ENCODE data around the gene NCK1. TPM values are rescaled to one million over a fixed set of nuclear protein-coding genes. Genes with fewer than 3 reads are reported as not detected.

Gene NCK1
- polyA plus RNA-seq, 1 donor = 23.3 TPM

DNA sequence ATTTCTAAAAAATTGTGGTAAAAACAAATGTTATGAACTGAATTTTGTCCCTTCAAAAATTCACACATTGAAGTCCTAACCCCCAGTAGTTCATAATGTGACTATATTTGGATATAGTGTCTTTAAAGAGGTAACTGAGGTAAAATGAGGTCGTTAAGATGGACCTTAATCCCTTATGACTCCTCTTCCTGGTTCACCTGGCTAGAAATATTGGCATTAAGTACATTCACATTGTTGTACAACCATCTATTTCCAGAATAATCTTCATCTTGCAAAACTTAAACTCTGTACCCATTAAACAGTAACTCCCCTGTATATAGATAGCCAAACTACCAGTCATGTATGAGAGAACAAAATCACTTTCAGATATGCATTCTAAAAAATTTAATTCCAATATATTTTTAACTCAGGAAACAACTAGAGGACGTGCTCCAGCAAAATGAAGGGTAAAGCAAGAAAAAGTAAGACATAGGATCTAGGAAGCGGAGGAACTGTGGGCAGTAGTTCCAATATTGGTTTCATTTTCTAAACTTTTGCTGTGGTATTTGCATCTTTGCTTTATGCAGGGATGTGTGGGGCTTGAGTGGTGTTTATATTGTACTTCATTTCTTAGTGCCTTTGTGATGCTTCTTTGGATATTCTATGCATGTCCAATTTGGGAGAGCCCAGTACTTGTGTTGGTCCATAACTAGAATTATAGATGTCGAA is 59.0 kb downstream of the NCK1 start:
- Histone ChIP-seq H3K4me1 (ENCODE audit: control insufficient read depth, insufficient read depth, low read length) (no peaks in the 10 kb centered on the region), H3K9me3 (ENCODE audit: control insufficient read depth, low read depth, low read length) (peaks cover 3% of the 10 kb centered on the region), H3K27ac (ENCODE audit: low read length) (no peak overlapping the region), H3K4me3 (ENCODE audit: low read length) (no peak overlapping the region), H3K36me3 (ENCODE audit: control insufficient read depth, insufficient read depth, low read length) (no peaks in the 10 kb centered on the region), H3K27me3 (ENCODE audit: control insufficient read depth, insufficient read depth, low read length) (no peaks in the 10 kb centered on the region)
- no peak for DNase-seq
- 85% methylated on average over 2 of the region's 4 CpGs for WGBS (ENCODE audit: insufficient coverage, low lambda C conversion rate)

DNA sequence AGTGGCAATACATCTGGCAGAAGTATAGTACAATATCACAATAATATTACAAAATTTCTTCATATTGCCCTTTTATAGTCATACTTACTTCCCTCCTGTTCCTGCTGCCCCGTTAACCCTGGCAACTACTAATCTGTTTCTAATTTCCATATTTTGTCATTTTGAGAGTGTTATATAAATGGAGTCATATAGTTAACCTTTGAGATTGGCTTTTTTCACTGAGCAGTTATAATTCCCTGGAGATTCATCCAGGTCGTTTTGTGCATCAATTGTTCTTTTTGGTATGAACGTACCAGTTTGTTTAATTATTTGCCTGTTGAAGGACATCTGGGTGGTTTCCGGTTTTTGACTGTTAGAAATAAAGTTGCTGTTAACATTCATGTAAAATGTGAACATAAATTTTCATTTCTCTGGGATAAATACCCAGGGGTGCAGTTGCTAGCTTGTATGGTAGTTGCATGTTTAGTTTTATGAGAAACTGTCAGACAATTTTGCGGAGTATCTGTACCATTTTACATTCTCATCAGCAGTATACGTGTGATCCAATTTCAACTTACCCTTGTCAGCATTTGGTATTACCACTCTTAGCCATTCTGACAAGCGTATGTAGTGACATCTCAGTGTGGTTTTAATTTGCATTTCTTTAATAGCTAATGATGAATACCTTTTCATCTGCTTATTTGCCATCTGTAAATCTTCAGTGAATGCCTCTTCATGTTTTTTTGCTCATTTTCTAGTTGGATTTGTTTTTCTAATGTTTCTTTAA is 63.6 kb downstream of the NCK1 start:
- Histone ChIP-seq H3K4me1 (ENCODE audit: control insufficient read depth, insufficient read depth, low read length) (no peaks in the 10 kb centered on the region), H3K4me3 (ENCODE audit: low read length) (no peak overlapping the region), H3K27ac (ENCODE audit: low read length) (no peak overlapping the region), H3K9me3 (ENCODE audit: control insufficient read depth, low read depth, low read length) (peaks cover 3% of the 10 kb centered on the region), H3K27me3 (ENCODE audit: control insufficient read depth, insufficient read depth, low read length) (no peaks in the 10 kb centered on the region), H3K36me3 (ENCODE audit: control insufficient read depth, insufficient read depth, low read length) (peaks cover 6% of the 10 kb centered on the region)
- no peak for DNase-seq
- 69% methylated on average over 3 of the region's 7 CpGs for WGBS (ENCODE audit: insufficient coverage, low lambda C conversion rate)

DNA sequence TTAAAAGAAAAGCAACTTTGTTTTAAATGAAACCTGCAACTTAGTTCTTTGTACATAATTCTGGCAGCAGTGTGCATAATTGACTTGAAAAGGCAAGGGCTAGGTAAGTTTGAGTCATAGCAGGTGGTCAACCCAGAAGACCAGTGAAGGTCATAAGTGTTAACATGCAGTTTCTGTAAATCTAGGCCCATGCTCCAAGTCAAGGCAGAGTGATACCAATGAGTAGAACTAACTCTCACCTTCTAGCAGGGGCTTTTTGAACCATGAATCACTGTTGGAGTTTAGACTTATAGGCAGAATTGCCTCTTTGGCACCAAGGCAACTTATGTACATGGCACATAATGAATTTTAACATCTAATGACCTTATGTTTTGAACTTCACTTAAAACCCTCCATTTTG is 66.2 kb downstream of the NCK1 start:
- Histone ChIP-seq H3K9me3 (ENCODE audit: control insufficient read depth, low read depth, low read length) (no peaks in the 10 kb centered on the region), H3K27ac (ENCODE audit: low read length) (no peak overlapping the region), H3K36me3 (ENCODE audit: control insufficient read depth, insufficient read depth, low read length) (peaks cover 6% of the 10 kb centered on the region), H3K4me3 (ENCODE audit: low read length) (no peak overlapping the region), H3K27me3 (ENCODE audit: control insufficient read depth, insufficient read depth, low read length) (no peaks in the 10 kb centered on the region), H3K4me1 (ENCODE audit: control insufficient read depth, insufficient read depth, low read length) (peaks cover 3% of the 10 kb centered on the region)
- DNase-seq = no peak

DNA sequence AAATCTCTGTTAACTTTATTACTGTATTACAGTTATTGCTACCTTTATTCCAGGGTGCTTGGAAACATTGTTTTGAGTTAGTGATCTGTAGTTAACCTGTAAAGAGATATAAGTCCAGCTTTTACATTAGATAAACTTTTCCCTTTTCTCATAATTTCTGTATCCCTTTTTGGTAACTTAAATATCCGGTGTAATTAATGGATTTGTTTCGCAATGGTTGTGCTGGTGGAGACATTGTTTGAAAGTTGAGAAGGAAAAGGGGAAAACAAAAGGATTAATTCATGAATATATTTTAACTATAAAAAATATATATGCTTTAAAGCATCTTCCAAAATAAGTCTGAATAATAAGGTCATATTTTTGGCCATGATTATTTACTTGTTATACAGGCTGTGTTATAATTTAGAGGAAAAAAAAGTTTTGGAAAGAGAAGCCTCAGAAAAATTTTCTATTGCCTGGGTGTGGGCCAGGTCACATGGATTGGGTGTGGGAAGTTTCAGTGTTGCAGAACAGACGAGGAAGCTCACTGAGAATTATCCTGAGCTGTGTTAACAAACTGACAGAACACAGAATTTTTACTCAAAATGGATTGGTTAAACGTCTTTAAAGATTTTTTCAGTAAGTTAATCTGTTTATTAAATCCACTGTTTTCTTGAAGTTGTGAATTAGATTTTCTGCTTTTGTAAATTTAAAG is 68.1 kb downstream of the NCK1 start:
- Histone ChIP-seq H3K27me3 (ENCODE audit: control insufficient read depth, insufficient read depth, low read length) (no peaks in the 10 kb centered on the region), H3K36me3 (ENCODE audit: control insufficient read depth, insufficient read depth, low read length) (peaks cover 9% of the 10 kb centered on the region), H3K4me3 (ENCODE audit: low read length) (peak overlapping the region; percentile 15), H3K9me3 (ENCODE audit: control insufficient read depth, low read depth, low read length) (no peaks in the 10 kb centered on the region), H3K27ac (ENCODE audit: low read length) (peak overlapping the region; percentile 83), H3K4me1 (ENCODE audit: control insufficient read depth, insufficient read depth, low read length) (peaks cover 3% of the 10 kb centered on the region)
- peak; percentile 53 to 74 for DNase-seq
- WGBS (ENCODE audit: insufficient coverage, low lambda C conversion rate) = 59% methylated on average over 3 of the region's 4 CpGs

DNA sequence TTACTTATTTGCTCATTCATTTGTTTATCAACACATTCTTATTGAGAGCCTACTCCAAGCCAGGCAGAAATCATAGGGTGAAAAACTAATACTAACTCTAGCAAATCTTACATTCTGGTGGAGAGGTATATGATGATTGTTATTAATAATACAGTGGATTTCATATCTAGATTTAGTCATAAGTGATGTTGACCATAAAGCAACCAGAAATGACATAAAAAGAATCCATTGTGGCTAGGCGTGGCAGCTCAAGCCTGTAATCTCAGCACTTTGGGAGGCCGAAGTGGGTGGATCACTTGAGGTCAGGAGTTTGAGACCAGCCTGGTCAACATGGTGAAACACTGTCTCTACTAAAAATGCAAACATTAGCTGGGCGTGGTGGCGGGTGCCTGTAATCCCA is 69.6 kb downstream of the NCK1 start:
- H3K4me1 ChIP-seq (ENCODE audit: control insufficient read depth, insufficient read depth, low read length) = peaks cover 3% of the 10 kb centered on the region
- no CpG with 5 or more reads among the region's 4 CpGs for WGBS (ENCODE audit: insufficient coverage, low lambda C conversion rate)
- H3K36me3 ChIP-seq (ENCODE audit: control insufficient read depth, insufficient read depth, low read length) = peaks cover 12% of the 10 kb centered on the region
- no peaks in the 10 kb centered on the region for H3K27me3 ChIP-seq (ENCODE audit: control insufficient read depth, insufficient read depth, low read length)
- no peak for DNase-seq
- H3K27ac ChIP-seq (ENCODE audit: low read length) = peak overlapping the region; percentile 83
- H3K9me3 ChIP-seq (ENCODE audit: control insufficient read depth, low read depth, low read length) = no peaks in the 10 kb centered on the region
- H3K4me3 ChIP-seq (ENCODE audit: low read length) = no peak overlapping the region

DNA sequence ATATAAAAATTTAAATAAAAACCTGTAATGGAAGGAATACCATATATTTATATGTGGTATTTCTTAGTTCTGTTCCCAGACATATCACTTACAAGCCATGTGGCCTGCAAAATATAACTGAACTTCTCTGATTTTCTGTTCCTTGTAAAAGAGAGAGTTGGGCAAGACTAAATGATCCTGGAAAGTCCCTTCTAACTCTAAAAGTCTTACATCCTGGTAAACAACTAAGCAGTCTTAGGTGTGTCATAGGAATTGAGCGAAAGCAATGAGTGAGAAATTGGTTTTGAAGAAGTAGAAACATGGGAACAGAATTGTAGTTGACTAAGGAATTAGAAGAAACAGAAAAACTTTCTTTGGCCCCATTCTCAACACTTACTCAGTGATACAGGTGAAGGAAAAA is 70.5 kb downstream of the NCK1 start:
- H3K36me3 ChIP-seq (ENCODE audit: control insufficient read depth, insufficient read depth, low read length) = peaks cover 12% of the 10 kb centered on the region
- H3K27me3 ChIP-seq (ENCODE audit: control insufficient read depth, insufficient read depth, low read length) = no peaks in the 10 kb centered on the region
- no peaks in the 10 kb centered on the region for H3K9me3 ChIP-seq (ENCODE audit: control insufficient read depth, low read depth, low read length)
- H3K4me3 ChIP-seq (ENCODE audit: low read length) = no peak overlapping the region
- peaks cover 3% of the 10 kb centered on the region for H3K4me1 ChIP-seq (ENCODE audit: control insufficient read depth, insufficient read depth, low read length)
- H3K27ac ChIP-seq (ENCODE audit: low read length) = no peak overlapping the region
- no peak for DNase-seq
- WGBS (ENCODE audit: insufficient coverage, low lambda C conversion rate) = 100% methylated on average over 1 of the region's 1 CpG

DNA sequence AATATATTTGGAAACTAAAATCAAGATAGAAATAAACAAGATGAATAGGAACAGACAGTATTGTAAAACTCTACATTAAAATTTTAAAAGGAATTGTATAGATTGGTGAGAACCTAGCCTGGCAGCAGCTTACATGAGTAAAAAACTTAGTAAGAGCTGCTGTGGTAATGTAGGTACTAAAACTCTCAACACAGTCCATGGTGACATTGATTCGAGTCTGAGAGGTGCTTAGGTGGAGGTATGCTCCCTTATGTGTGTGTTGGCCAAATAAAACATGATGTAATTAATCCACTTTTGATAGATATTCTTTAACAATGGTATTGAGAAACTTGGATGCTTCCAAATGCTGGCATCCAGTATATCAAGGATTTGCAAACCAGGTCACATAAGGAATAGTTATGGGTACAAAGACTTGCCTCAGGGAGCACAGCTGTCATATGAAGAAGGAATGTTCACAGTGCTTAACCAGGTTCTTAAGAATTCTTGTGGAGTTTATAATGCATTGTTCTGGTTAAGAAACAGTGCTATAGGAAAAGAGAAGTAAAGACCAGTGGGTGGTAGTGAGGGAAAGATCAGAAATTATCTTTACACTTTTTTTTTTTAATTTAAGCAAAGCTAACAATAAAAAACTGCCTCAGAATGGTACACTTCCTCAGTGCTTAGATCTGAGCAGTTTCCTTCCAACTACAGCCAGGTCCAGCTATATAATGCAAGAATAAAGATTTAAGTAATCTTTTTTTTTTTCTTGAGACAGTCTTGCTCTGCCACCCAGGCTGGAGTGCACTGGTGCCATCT is 71.2 kb downstream of the NCK1 start:
- no CpG with 5 or more reads among the region's 1 CpG for WGBS (ENCODE audit: insufficient coverage, low lambda C conversion rate)
- Histone ChIP-seq H3K36me3 (ENCODE audit: control insufficient read depth, insufficient read depth, low read length) (peaks cover 12% of the 10 kb centered on the region), H3K4me1 (ENCODE audit: control insufficient read depth, insufficient read depth, low read length) (peaks cover 3% of the 10 kb centered on the region), H3K9me3 (ENCODE audit: control insufficient read depth, low read depth, low read length) (no peaks in the 10 kb centered on the region), H3K4me3 (ENCODE audit: low read length) (no peak overlapping the region), H3K27ac (ENCODE audit: low read length) (no peak overlapping the region), H3K27me3 (ENCODE audit: control insufficient read depth, insufficient read depth, low read length) (no peaks in the 10 kb centered on the region)
- no peak for DNase-seq

DNA sequence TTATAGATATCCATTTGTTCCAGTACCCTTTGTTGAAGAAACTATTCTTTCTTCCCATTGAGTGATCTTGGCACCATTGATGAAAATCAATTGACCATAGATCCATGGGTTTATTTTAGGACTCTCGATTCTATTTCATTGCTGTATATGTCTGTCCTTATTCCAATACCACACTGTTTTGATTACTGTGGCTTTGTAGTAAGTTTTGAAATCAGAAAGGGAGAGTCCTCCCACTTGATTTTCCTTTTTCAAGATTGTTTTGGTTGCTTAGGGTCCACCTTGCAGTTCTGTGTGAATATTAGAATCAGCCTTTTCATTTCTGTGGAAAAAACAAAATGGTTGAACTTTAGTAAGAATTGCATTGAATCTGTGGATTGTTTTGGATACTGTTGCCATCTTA is 75.2 kb downstream of the NCK1 start:
- Histone ChIP-seq H3K27me3 (ENCODE audit: control insufficient read depth, insufficient read depth, low read length) (no peaks in the 10 kb centered on the region), H3K9me3 (ENCODE audit: control insufficient read depth, low read depth, low read length) (no peaks in the 10 kb centered on the region), H3K4me3 (ENCODE audit: low read length) (no peak overlapping the region), H3K36me3 (ENCODE audit: control insufficient read depth, insufficient read depth, low read length) (peaks cover 5% of the 10 kb centered on the region), H3K4me1 (ENCODE audit: control insufficient read depth, insufficient read depth, low read length) (no peaks in the 10 kb centered on the region), H3K27ac (ENCODE audit: low read length) (no peak overlapping the region)
- no peak for DNase-seq
- 100% methylated on average over 1 of the region's 1 CpG for WGBS (ENCODE audit: insufficient coverage, low lambda C conversion rate)

DNA sequence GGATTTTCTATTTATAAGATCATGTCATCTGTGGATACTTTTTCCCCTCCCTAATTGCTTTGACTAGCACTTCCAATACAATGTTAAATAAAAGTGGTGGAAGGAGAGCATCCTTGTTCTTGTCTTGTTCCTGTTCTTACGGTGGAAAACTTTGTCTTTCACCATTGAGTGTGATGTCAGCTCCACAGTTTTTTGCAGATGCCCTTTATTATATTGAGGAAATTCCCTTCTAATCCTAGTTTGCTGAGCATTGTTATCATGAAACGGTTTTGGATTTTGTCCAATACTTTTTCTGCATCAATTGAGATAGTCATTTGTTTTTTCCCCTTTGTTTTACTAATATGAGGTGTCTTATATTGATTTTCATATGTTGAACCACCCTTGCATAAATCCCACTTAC is 75.8 kb downstream of the NCK1 start:
- Histone ChIP-seq H3K27ac (ENCODE audit: low read length) (no peak overlapping the region), H3K4me1 (ENCODE audit: control insufficient read depth, insufficient read depth, low read length) (no peaks in the 10 kb centered on the region), H3K9me3 (ENCODE audit: control insufficient read depth, low read depth, low read length) (no peaks in the 10 kb centered on the region), H3K36me3 (ENCODE audit: control insufficient read depth, insufficient read depth, low read length) (peaks cover 5% of the 10 kb centered on the region), H3K27me3 (ENCODE audit: control insufficient read depth, insufficient read depth, low read length) (no peaks in the 10 kb centered on the region), H3K4me3 (ENCODE audit: low read length) (no peak overlapping the region)
- DNase-seq = no peak
- WGBS (ENCODE audit: insufficient coverage, low lambda C conversion rate) = no CpG with 5 or more reads among the region's 2 CpGs

DNA sequence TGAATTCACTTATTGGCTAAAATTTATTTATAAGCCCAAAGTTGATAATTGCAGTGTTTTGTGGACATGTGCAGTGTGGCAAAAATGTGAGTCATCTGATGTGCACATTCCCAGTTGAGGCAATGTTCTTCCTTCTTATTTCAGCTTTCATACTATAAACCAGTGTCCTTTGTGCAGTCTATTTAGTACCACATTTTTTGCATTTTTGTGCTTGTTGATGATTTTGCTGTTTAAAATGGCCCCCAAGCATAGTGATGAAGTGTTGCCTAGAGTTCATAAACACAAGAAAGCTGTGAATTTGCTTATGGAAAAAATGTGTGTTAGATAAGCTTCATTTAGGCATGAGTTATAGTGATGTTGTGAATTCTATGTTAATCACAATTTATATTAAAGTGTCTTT is 76.3 kb downstream of the NCK1 start:
- DNase-seq = no peak
- Histone ChIP-seq H3K36me3 (ENCODE audit: control insufficient read depth, insufficient read depth, low read length) (peaks cover 5% of the 10 kb centered on the region), H3K27me3 (ENCODE audit: control insufficient read depth, insufficient read depth, low read length) (no peaks in the 10 kb centered on the region), H3K9me3 (ENCODE audit: control insufficient read depth, low read depth, low read length) (no peaks in the 10 kb centered on the region), H3K4me3 (ENCODE audit: low read length) (no peak overlapping the region), H3K27ac (ENCODE audit: low read length) (no peak overlapping the region), H3K4me1 (ENCODE audit: control insufficient read depth, insufficient read depth, low read length) (no peaks in the 10 kb centered on the region)

Measured in large intestine (tissue), 3 donors.